GM13976 (cell line): Measurements from ENCODE around the gene NDUFV3.
A peak's percentile ranks its signal among the peaks of the same experiment; 100 is the strongest.

ENCODE experiments used
- DNase-seq: peaks from one replicate; pipeline ENCODE4 v3.0.0; 2012; ENCODE audit warnings: low spot score
- in situ Hi-C: fragments of 300-500 bp; cut with MboI; formaldehyde crosslinking; loops from one replicate; pipeline ENCODE4 v1.12.0; 2022; ENCODE audit warnings: low sequenced_read_pairs, mixed read lengths, inconsistent platforms; ENCODE audit not compliant: unreplicated experiment
- TF ChIP-seq, protein P1 (sequence below): IDR thresholded peaks from 2 replicates; pipeline ENCODE4 v1.5.1; 2012; ENCODE audit warnings: borderline replicate concordance, mild to moderate bottlenecking; ENCODE audit not compliant: insufficient read depth; ENCODE audit errors: extremely low read depth, missing control alignments, control extremely low read depth

The NDUFV3 gene

DNA sequence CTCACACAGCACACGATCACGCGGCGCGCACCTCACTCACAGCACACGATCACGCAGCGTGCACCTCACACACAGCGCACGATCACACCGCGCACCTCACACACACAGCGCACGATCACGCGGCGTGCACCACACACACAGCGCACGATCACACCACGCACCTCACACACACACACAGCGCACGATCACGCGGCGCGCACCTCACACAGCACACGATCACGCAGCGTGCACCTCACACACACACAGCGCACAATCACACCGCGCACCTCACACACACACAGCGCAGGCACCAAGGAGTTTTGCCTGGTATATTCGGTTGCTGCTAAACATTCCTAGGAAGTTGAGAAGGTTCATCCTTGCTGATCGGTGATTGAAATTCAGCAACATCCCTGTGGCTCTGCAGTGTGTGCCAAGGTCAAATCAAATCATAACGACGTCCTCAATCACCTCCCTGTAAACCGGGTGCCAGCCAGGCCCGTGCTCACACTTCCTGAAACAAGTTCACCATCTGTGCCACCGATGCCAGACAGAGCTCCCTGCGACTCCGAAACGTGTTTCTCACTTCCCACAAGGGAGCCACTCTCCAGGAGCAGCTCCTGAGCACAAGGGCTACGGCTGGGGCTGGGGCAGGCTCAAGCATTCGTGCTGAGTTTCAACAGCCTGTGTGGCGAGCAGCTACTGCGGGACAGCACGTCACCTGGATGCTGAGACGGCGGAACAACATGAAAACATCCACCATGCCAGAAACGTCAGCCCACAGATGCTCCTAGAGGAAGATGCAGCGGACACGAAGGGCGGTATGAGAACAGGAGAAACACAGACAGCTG lies 44.0 kb upstream of the NDUFV3 start:
- TF ChIP-seq, protein P1, sequence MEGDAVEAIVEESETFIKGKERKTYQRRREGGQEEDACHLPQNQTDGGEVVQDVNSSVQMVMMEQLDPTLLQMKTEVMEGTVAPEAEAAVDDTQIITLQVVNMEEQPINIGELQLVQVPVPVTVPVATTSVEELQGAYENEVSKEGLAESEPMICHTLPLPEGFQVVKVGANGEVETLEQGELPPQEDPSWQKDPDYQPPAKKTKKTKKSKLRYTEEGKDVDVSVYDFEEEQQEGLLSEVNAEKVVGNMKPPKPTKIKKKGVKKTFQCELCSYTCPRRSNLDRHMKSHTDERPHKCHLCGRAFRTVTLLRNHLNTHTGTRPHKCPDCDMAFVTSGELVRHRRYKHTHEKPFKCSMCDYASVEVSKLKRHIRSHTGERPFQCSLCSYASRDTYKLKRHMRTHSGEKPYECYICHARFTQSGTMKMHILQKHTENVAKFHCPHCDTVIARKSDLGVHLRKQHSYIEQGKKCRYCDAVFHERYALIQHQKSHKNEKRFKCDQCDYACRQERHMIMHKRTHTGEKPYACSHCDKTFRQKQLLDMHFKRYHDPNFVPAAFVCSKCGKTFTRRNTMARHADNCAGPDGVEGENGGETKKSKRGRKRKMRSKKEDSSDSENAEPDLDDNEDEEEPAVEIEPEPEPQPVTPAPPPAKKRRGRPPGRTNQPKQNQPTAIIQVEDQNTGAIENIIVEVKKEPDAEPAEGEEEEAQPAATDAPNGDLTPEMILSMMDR, result no peak
- in situ Hi-C loops, result no loop called here
- no peak for DNase-seq

DNA sequence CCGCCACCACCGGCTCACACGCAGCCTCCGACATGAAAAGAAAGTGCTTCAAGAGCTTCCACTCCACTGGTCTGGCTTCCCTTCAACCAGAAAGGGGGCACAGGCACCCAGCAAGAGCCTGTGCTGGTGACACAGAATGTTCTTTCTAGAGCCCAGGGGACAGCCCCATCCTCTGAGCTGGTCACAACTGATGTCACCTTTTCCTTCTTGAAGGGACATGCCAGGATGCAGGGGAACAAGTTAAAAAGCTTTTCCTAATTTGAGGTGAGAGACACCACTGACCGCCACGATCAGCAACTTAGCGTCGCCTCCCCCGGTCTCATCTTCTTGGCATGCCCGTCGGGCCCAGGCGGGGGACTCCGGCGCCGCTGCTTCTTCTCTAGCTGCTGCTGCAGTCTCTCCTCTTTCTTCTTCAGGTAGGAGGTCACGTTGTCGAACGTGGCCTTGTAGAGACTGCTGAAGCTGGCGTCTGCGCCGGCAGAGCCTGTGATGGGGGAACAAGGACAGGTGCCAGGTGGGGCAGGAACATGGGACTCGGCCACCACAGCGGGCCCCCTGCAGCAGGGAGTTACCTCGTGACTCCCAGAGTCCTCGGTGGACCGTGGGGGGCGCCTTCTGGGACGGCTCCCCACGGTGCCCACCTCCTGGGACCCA lies 43.2 kb upstream of the NDUFV3 start:
- no peak for DNase-seq
- in situ Hi-C loops, result no loop called here
- TF ChIP-seq, protein P1, result no peak

DNA sequence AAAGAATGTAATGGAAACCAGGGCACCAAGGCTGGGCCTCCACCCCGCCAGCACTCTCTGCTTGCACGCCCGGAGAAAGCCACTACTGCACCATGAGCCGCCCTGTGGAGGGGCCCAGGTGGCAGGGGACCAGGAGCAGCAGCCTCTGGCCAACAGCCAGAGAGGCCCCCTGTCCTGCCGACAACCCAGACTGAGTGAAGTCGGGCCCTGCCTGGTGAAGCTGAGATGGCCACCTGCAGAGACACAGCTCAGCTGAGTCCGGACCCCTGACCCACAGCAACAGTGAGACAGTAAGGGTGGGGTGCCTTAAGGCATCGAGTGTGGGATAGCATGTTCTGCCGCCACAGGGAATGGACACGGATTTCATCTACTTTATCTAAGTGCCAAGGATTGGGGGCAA lies 42.6 kb upstream of the NDUFV3 start:
- DNase-seq, result no peak
- TF ChIP-seq, protein P1, result no peak
- in situ Hi-C loops, result no loop called here

DNA sequence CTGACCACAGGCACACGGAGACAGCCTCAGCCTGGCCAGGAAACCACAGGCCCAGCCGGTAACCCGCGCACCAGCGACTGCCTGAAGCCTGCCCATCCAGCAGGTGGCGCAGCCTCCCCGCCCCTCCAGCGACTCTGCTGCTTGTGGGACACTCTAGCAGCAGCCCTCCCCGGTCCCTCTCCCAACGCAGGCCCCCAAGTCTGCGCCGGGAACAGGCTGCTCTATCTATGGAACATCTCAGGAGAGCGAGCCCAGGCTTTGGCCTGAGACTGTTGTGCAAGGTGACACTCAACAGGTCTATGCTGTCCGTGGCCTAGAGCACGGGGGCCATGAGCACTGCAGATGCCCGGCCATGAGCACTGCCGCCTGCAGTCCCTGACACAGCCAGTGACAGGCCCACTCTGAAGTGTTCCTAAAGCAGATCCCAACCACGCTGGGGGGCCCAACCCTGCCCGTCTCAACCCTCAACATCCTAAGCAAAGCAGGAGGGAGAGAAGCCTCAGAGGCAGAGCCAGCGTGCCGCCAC lies 42.2 kb upstream of the NDUFV3 start:
- DNase-seq, result peak; percentile 75
- TF ChIP-seq, protein P1, result no peak
- in situ Hi-C loops, result no loop called here

DNA sequence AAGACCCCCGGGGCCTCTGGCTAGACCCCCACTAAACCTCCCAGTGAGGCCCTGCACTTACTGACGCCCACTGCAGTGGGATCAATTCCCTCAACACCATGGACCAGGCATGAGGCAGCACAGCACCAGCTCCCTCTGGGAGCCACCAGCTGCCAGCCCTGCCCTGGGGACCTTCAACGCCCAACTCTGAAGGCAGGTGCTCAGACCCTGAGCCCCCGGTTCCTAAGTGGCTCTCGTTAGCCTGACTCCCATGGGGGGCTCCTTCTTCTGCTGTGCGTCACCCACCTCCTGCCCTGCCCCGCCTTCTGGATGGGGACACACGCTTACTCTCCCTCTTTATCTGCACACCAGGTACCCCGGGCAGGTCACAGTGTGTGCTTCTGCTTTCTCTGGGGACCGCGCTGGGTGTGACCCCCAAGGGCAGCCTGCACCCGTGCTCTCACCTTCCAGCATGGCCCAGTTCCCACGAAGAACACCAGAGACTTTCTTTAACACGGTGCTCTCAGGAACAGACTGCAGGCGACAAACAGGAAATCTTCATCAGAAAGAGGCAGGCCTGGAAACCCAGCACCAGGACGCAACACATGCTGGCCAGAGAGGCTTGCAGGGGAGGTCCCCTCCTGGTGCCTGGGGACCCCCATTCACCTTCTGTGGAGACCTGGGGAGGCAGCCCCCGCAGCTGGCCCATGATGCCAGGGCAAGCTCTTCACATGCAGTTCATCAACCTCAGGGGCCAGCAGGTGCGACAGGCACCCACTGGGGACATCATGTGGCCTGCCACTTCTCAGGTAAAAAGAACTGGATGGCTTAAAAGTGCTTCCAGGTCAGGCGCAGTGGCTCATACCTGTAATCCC lies 41.1 kb upstream of the NDUFV3 start:
- in situ Hi-C loops, result no loop called here
- no peak for DNase-seq
- TF ChIP-seq, protein P1, result no peak

DNA sequence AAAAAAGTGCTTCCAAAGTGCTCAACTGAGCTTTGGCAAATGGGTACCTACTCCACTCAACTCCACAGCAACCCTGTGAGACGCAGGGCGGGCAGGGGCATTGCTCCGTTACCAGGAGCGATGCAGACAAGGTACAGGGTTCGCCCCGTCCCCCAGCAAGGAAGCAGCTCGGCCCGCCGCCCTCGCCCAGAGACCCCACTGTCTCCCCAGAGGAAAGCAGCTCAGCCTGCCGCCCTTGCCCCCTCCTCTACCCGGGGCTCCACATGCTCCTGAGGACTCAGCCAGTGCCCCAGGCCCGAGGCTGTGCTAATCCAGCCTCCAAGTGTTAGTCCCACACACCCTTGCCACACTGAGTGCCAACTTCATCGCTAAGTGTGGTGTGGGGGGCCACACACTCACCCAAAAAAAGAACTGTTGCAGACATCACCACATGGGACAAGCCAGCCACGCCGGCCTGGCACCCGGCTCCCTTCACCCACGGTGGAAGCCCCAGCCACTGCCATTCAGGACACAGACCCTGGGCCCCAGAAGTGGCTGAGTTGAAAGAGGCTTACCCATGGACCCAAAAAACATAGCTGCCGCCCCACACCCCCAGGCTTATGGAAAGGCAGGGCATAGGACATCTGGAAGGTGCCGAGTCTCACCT lies 40.1 kb upstream of the NDUFV3 start:
- TF ChIP-seq, protein P1, result no peak
- DNase-seq, result no peak
- in situ Hi-C loops, result no loop called here
